ENCODE results near the gene YES1. TPM values are rescaled to one million over a fixed set of nuclear protein-coding genes. Genes with fewer than 3 reads are reported as not detected.

Gene YES1
- total and polyA plus RNA-seq, 2 of the 8 experiments (the other 6 are each of a cell fraction or from before 2014, with no cell fraction given) = 14.8 to 94.3 TPM

- TF ChIP-seq NRF1 (IDR thresholded peaks at IDR 0.05; ENCODE audit: low read depth, low read length) = no peak
- TF ChIP-seq CHD2 (IDR thresholded peaks at IDR 0.05; ENCODE audit: low read length) = no peak
- TF ChIP-seq, protein P1, sequence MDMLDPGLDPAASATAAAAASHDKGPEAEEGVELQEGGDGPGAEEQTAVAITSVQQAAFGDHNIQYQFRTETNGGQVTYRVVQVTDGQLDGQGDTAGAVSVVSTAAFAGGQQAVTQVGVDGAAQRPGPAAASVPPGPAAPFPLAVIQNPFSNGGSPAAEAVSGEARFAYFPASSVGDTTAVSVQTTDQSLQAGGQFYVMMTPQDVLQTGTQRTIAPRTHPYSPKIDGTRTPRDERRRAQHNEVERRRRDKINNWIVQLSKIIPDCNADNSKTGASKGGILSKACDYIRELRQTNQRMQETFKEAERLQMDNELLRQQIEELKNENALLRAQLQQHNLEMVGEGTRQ (IDR thresholded peaks at IDR 0.05; ENCODE audit: low read length) = no peak
- TF ChIP-seq ASH2L (IDR thresholded peaks at IDR 0.05; ENCODE audit: low read length) = no peak
- no peak for TF ChIP-seq POU5F1 (IDR thresholded peaks at IDR 0.05; ENCODE audit: low read depth, low read length)
- TF ChIP-seq SP2 (IDR thresholded peaks at IDR 0.05; ENCODE audit: low read length) = no peak
- no peak for TF ChIP-seq NANOG (IDR thresholded peaks at IDR 0.05; ENCODE audit: insufficient read depth, low read depth, low read length, poor library complexity, severe bottlenecking)
- no peak for TF ChIP-seq RAD21 (IDR thresholded peaks at IDR 0.05 in 1 of 2, conservative IDR thresholded peaks at IDR 0.05 in 1 of 2; ENCODE audit: low read depth in 2 of 2, low read length in 2 of 2)
Observed at GRCh38 chr18:845152-845819, 33.2 kb upstream of the YES1 start (continued).
